HG02970 (cell line): ENCODE measurements around the gene CEACAM6.

Source experiments
- ATAC-seq: cut with Tn5 transposase; IDR thresholded peaks from one replicate; pipeline ENCODE4 v1.9.1; 2021; ENCODE audit warnings: mild to moderate bottlenecking, moderate library complexity, moderate number of reproducible peaks; ENCODE audit not compliant: unreplicated experiment, low FRiP score

Gene CEACAM6

DNA sequence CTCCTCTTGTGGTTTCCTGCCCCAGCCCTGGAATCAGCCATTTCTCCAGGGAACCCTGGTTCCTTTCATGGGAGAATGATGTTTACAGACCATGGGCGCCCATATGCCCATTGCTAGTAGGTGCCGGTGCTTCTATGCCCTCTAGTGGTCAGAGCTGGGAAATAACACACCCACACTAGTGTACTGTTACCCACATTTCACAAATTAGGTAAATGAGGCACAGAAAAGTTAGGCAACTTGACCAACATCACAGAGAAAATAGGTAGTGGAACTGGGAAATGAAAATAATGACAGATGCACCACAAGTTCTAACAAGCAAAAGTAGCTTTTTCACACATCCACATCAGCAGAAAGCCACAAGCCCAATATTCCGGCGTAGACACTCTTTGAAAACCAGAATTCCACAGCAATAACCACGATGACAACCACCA lies 39.7 kb downstream of the CEACAM6 start:
- no peak for ATAC-seq

DNA sequence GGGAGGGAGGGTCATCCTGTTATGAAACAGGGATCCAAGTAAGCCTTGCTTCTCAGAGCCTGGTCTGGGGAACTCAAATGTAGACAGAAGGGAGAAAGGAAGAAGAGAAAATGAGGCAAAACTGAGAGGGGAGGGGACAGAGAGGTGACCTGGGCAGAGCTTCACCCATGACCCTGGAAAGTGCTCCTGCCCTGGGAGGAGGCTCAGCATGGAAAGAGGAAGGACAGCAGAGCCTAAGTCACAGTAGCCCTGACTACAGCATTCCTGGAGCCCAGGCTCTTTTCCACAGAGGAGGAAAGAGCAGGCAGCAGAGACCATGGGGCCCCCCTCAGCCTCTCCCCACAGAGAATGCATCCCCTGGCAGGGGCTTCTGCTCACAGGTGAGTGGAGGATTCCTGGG lies 41.0 kb downstream of the CEACAM6 start, which contains the start of gene CEACAM3:
TSS of gene CEACAM3 (plus strand) at position 226 of the 400 bp plus-strand sequence. CDS start at position 317, 91 bp downstream.
- no peak for ATAC-seq

GRCh38 chr19:41796901-41797300 lies 41.6 kb downstream of the CEACAM6 start:
- no peak for ATAC-seq

- no peak for ATAC-seq
Observed at GRCh38 chr19:41799444-41800000, 44.2 kb downstream of the CEACAM6 start.

DNA sequence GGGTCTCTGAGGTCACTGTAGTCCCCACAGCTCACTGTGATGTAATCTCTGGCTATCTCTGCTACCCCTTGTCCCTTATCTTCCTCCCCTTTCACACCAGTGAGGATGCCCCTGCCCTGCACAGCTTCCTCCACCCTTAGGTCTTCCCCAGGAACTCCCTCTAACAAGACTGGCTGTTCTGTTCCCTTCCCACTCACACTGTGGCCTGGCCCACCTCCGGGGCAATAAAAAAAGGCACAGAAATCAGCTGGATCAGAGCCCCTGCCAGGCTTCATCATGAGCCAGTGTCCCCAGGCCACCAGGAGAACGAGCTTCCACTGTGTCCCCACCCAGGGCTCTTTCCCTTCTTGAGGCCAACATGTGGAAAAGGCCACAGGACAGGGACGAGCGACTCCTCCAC lies 45.7 kb downstream of the CEACAM6 start:
- no peak for ATAC-seq

DNA sequence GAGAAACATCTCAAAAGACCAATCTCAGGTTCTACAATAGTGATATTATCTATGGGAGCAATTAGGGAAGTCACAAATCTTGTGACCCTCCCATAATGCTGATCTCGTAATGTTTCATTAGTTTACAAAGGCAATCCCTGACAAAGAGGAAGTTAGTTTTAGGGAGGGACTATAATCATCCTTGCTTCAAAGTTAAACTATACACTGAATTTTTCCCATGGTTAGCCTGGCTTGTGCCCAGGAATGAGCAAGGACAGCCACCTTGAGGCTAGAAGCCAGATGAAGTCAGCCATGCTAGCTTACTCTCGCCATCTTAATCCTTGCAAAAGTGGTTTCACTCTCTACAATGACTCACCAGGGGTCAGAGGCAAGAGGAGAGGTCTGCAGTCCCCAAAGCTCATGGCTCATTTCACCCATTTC lies 46.5 kb downstream of the CEACAM6 start:
- ATAC-seq = no peak

- ATAC-seq = no peak
Observed at GRCh38 chr19:41802770-41803169, 47.4 kb downstream of the CEACAM6 start.

DNA sequence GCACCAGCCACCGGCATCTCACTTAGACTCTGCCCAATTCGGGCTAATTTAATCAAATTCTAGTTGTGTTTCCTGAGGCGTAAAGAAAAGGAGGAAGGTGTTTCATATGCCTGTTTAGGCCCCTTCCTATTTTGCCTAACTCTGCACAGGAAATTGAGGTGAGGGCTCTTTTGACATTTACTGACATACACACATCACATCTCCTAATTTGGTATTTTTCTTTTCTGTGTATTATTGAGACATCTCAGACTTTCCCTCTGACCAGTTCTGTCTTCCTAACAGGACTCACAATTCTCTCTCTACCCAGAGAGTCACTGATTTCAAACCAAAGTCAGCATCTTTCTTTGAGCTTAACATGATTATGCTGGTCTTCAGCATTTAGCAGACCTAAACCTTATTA lies 49.0 kb downstream of the CEACAM6 start:
- no peak for ATAC-seq

DNA sequence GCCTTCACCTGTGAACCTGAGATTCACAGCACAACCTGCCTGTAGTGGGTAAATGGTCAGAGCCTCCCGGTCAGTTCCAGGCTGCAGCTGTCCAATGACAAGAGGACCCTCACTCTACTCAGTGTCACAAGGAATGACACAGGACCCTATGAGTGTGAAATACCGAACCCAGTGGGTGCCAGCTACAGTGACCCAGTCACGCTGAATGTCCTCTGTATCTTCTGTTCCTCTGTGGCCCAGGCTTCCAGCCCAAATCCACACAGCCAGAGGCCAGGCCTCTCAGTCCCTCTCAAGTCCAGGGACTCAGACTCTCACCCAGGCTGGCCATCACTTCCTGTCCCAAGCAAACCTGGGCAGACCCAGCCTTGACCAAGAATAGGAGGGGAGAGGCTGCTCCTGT lies 51.8 kb downstream of the CEACAM6 start:
- ATAC-seq = no peak

GRCh38 chr19:41808663-41809566 lies 53.6 kb downstream of the CEACAM6 start:
- no peak for ATAC-seq

DNA sequence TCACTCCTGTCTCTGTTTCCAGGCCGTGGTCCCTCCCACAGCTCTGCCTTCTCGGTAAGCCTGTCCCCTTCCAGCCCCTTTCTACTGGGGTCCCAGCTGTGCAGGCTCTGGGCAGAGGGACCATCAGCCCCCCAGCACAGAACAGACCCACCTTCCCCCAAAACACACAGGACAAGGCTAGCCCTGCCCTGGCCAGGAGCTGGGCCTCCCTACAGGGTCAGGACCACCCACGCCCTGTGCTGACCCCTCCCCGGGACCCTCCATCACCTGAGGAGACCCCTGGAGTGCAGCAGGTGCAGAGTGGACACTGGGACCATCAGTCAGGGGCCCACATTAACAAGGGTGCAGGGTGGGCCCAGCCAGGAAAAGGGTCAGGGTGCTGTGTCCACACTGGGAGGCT lies 55.0 kb downstream of the CEACAM6 start:
- no peak for ATAC-seq

DNA sequence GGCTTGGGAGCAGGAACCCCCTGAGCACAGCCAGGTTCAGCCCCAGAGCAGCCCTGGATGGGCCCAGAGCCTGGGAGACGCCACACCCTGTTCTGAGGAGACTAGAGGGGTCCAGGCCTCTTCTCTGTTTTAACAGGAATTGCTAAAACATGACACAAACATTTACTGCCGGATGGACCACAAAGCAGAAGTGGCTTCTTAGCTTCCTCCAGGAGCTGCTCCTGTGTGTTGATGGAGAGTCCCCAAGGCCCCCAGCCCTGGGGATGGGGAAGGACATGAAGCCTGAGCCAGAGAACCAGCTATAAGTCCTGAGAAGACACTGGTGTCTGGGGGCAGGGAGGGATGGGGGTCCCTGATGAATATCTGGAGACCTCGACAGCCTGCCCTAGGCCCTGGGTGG lies 55.7 kb downstream of the CEACAM6 start:
- ATAC-seq = no peak

DNA sequence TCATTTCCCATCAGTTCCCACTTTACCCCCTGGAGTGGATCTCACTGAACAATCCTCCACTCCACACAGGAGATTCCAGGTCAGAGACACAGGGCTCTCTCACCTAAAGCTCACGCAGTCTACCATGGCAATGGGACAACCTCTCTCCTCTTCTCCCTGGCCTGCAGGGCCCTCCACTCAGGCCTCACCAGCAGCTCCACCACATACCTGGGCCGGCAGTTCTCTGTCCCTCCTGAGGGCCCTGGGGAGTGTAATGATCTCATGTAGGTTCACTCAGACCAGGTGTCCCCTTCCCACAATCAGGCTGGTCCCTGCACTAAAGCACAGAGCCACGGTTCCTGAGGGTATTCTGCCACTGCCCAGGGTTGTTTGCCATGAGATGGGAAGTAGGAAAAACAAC lies 56.7 kb downstream of the CEACAM6 start:
- no peak for ATAC-seq

- ATAC-seq = no peak
Observed at GRCh38 chr19:41813911-41814310, 58.6 kb downstream of the CEACAM6 start.

GRCh38 chr19:41815301-41815700 lies 60.0 kb downstream of the CEACAM6 start:
- ATAC-seq = no peak

GRCh38 chr19:41816761-41817160 lies 61.4 kb downstream of the CEACAM6 start:
- ATAC-seq = no peak

DNA sequence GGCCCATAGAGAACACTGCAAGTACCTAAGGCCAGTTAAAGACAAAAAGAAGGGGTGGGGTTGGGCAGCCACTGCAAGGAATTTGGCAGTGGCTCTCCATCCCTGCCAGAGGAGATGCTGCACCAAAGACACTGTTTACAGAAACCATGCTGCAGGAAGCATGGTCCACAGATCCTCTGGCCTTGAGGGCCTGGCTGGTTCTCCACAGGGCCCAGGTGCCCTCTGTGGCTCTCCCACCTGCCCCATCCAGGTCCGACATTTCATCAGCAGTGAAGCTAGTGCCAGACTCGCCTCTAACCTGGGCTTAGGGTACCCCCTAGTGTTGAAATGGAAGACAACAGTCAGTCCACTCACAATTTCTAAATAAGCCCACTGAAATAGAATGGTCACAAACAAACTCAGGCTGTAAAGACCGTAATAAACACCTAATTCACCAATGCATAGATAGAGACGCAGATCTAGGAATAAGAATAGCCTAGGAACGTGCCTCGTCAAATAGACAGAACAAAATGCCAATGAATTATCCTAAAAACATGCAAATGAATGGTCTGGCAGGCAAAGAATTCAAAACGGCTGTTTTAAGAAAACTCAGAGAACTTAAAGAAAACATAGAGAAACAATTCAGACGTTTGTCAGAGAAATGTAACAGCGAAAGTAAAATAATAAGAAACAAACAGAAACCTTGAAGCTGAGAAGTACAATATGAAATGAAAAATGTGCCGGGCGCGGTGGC lies 65.8 kb downstream of the CEACAM6 start:
- no peak for ATAC-seq
